DMS153 treated with DMSO at 0.1 percent for 48 hours (cell line): ENCODE measurements around the gene OTOR.

Experiments used
- DNase-seq: peaks from one replicate; lab custom pipeline; 2025; ENCODE audit not compliant: unreplicated experiment; lab: John Stamatoyannopoulos, UW

The OTOR gene

GRCh38 chr20:16748308-16748900 is at the start of gene OTOR:
Gene OTOR (plus strand): TSS chr20:16748358. CDS start chr20:16748402, 44 bp downstream.
- no peak for DNase-seq

- DNase-seq: no peak
Measured at GRCh38 chr20:16699293-16699692, 48.9 kb upstream of the OTOR start.

DNA sequence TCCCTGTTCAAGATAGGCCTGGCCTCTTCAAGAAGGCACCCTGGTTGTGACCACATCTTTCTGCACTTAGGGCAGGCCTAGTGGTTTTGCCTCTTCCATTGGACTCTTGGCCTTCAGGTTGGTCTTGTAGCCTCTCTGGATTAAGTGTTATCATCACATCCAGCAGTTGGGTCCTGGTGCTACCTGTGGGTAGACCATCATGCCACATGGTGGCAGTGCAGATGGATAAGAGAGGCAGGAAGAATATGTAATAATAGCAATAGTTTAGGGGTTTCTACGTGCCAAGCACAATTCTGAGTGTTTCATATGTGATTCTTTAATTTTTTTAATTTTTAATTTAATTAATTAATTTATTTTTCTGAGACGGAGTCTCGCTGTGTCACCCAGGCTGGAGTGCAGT is 46.9 kb upstream of the OTOR start:
- no peak for DNase-seq

GRCh38 chr20:16703570-16703969 is 44.6 kb upstream of the OTOR start:
- no peak for DNase-seq

- no peak for DNase-seq
Measured at GRCh38 chr20:16707674-16708073, 40.5 kb upstream of the OTOR start.

GRCh38 chr20:16708602-16709001 is 39.6 kb upstream of the OTOR start:
- no peak for DNase-seq

GRCh38 chr20:16709017-16709416 is 39.1 kb upstream of the OTOR start:
- no peak for DNase-seq

- DNase-seq: no peak
Measured at GRCh38 chr20:16710781-16711180, 37.4 kb upstream of the OTOR start.

DNA sequence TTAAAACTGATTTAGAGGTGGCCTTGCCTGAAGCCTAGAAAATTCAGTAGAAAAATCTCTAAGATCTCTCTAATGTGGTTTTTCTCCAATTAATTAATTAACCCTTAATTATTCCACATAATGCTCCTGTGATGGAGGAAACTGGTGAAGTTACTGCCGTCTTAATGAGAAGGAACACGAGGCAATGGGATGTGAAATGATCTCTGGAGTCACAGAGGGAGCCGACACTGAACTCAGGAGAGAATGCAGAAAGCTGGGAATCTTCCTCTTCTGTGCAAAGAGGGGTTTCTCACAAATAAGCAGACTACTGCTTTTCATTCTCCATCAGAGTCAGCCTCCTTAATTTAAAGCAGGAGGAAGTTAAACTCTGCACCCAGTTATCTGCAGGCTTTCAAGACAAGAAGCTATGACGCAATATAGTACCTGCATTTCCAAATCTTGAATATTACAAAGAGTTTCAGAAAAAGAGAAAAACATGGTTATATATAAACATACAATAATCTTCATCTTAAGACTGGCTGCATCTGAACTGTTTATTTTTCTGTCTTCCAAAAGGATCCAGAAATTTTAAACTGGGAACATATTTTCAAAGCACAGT is 36.4 kb upstream of the OTOR start:
- DNase-seq: no peak

DNA sequence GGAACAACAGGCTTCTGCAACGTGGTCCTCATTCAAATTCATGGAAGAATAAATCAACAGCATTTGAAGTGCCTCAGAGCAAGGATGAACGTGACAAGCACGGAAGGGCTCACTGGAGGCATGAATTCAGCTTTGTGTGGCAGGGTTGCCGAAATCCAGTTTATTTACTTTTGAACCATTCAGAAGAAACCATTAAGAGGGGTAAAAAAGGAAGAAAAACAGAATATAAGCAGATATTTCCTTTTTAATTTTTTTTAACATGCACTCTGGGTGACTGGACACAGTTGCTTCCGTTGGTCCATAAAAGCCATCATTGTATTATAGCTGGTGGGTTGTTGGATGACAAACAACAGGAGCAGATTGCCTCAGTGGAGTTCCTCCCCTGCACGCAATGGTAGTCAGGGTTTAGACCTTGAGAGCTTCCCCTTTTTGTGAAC is 35.6 kb upstream of the OTOR start:
- DNase-seq: peak; percentile 24

DNA sequence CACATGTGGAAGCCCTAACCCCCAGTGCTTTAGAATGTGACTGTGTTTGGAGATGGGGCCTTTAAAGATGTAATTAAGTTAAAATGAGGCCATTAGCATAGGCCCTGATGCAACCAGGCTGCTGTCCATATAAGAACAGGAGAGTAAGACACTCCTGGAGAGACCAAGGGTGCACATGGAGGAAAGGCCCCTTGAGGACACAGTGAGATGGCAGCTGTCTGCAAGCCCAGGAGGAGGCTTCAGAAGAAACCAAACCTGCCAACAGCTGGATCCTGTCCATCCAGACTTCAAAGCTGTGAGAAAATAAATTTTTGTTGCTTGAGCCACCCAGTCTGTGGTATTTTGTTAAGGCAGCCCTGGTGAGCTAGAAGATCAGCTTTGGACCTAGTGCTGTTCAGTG is 35.1 kb upstream of the OTOR start:
- no peak for DNase-seq

DNA sequence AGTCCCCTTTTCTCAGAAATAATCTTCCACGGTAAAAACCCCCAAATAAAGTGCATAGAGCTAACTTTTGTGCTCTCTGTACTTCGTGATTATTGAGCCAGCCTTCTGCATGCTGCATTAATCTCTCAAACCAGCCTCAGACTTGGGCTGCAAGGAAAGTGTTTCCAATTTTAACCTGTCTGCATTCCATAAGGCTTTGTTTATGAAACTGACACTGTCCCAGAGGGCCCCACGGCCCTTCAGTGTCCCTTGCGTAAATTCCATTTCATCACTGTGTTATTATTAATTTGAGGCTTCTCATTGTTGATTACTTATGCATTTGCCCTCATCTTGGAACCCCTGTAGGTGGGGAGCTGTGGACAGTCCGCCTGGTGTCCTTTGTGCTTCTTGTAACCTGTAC is 33.9 kb upstream of the OTOR start:
- no peak for DNase-seq

DNA sequence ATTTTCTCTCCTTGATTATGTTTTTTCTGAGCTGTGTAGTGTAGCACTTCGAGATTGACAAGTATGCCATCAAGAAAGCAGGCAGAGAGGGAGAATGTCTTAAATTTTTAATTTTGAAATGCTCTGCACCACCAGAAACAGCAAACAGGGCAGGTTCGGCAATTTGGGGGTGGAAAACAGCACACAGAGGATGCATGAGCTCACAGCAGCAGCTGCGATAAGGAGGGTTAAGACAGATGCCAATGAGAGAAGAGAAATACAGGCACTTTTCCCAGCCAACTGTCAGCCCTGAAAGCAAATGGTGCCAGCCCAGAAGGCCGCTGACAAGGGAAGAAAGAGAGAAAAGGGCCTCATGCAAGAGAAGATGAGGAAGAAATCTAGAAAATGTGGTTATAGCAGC is 33.4 kb upstream of the OTOR start:
- no peak for DNase-seq

DNA sequence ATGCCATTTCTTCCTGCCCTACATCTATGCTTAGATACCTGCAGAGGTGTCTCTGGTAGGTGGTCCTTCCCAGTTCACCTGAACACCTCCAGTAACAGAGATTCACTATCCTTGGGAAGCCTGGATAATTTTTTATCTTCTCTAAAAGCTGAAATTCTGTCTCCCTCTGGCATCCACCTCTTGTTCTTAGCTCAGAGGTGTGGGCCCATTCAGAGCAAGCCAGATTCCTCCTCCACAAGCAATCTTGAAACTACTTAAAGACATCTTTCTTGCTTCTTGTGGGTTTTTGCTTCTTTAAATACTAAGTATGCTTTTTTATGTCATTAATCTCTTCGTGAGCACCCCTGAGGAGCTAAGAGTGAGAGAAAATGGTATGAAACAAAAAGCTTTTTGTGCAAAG is 28.7 kb upstream of the OTOR start:
- DNase-seq: no peak

GRCh38 chr20:16729080-16729479 is 19.1 kb upstream of the OTOR start:
- DNase-seq: no peak

- peak; percentile 86 for DNase-seq
Measured at GRCh38 chr20:16729565-16730460, 18.3 kb upstream of the OTOR start, which contains the start of gene SNRPB2. Gene SNRPB2 (plus strand): TSS chr20:16730026. CDS start chr20:16731703, 1,677 bp downstream.

DNA sequence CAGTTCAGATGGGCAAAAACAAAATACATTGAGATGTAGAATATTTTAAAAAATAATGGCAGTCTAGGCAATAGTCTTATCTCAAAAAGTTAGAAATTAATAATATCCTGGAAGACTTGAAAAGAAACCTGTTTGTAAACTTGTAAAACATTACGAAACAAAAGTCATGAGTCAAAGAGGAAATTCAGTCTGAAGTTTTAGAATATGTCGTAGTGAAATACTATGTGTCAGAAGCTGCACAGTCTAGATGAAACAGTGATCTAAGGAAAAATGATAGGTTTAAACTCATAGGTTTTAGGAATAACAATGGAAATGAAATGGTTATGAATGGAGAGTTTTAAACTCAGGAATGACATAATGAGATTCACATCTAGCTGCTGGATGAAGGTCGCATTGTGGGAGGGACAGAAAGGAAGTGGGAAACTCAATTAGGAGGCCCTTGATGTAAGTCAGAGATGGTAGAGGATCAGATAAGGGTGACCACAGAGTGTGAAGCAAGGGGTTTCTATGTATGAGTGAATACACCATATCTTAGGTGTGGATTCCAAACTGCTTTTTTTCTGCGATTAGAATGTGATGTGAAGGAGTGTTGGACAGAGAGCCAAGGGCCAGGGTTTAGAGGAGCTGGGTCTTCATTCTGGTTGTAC is 15.5 kb upstream of the OTOR start:
- DNase-seq: no peak

GRCh38 chr20:16740365-16741072 is 7.6 kb upstream of the OTOR start:
- no peak for DNase-seq

DNA sequence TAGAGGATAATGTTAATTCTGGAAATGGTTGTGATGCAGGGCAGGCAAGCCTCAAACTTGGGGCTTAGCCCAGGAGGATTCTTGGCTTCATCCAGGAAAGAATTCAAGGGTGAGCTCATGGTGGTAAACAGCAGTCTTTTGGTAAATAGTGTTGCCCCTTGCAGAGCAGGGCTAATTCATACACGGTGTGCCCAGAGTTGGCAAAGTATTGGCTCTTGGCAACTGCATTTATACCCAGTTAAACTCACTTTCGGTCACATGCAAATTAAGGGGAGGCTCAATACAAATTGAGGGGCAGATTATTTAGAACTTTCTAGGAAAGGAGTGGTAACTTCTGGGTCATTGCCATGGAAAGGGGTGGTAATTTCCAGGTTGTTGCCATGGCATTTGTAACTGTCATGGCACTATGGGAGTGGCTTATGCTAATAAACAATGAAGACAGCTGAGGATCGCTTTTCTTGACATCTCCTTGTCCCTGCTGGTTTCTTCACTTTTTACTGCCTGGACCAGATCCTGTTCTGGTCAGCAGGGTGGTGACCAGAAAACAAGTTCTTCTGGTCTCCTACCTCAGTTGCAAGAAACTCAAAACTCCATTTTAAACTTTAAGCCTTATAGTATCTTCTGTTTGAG is 3.9 kb upstream of the OTOR start:
- DNase-seq: no peak

DNA sequence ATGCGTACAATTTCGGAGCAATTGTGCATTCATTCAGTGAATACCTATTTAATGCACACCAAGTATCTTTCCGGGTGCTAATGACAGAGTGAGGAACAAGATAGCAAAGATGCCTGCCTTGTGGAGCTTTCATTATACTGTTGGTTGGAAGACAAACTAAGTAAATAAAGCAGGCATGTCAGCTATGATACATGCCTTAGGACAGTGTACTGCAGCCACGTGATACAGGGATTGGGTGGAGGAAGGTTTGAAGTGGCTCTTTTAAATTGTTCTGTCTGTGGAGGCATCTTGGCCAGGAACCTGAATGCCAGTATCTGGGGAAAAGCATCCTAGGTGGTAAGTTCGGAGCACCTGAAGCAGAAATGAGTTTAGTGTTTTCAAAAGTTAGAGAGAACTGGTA is 3.0 kb upstream of the OTOR start:
- DNase-seq: no peak
